Activated CD4-positive, alpha-beta T cell treated with anti-CD3 and anti-CD28 coated beads, Interleukin-2, amount 50 U/mL, for 24 hours (primary cell): ENCODE results near the gene SLC43A1.

Experiments used
- DNase-seq, 2 donors: peaks; one replicate each; pipeline ENCODE4 v3.0.0-alpha.2; 2020; ENCODE audit warnings: low read depth in 1 of 2, low spot score in 1 of 2

SLC43A1 gene

DNA sequence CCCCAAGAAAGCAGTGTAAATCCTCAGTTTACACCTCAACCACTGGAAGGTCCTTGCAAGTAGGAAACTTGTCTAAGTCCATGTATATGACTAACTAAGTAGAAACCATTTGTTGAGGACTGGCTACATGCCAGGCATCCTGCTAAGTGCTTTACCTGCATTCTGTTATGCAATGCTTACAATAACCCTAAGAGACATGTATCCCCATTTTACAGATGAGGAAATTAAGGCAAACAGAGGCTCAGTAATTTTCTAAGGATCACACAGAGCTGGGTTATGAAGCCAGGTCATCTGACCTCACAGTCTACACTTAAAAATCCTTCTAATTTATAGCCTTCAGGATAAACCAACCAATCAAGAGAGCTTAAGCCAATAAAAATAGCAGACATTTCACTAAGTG, 13.5 kb upstream of the SLC43A1 start:
- DNase-seq, result no peak

DNA sequence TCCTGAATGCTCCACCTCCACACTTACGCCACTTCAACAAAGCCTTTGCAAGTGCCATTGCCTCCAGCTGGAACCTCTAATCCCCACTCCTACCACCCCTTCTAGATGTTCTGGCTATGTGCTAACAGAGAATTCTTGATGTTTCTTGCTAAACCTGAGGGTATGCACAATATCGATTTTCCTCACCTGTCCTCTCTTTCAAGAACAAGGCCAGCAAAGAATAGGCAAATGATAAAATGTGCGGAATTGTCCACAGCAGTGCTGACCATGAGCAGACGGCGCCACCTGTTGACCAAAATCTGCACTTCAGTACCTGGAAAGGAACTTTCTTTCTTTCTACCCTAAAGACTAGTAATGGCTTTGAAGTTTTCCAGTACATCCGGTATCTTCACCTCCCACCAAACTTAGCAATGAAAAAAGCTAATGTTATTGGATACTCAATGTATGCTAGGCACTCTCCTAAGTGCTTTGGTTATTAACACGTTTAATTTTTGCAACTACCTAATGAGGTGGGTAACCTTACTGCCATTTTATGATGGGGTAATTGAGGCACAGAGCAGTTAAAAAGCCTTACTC, 11.6 kb upstream of the SLC43A1 start:
- peak; percentile 43 to 59 for DNase-seq

DNA sequence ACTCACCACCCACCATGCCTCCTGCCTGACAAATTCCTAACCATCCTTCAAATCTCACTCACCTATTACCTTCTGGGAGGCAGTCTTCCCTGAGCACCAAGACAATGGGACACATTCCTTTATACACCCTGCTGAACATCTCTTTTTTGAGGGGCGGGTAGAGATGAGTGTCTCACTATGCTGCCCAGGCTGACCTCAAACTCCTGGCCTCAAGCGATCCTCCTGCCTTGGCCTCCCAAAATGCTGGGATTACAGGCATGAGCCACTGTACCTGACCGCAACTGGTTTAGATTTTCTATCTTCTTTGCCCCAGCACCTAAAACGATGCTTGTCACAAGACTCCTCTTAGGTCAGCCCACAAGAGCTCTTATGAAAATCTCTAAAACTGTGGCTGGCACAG, 7.9 kb upstream of the SLC43A1 start:
- no peak for DNase-seq

DNA sequence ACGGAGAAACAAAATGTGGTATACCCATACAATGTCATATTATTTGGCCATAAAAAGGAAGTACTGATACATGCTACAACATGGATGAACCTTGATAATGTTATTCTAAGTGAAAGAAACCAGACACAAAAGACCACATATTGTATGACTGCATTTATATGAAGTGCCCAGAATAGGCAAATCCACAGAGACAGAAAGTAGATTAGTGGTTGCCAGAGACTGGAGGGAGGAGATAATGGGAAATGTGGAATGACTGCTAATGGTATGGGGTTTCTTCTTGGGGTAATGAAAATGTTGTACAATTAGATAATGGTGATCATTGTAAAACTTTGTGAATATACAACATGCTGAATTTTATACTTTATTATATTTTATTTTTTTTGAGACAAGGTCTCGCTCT, 5.6 kb upstream of the SLC43A1 start:
- no peak for DNase-seq

DNA sequence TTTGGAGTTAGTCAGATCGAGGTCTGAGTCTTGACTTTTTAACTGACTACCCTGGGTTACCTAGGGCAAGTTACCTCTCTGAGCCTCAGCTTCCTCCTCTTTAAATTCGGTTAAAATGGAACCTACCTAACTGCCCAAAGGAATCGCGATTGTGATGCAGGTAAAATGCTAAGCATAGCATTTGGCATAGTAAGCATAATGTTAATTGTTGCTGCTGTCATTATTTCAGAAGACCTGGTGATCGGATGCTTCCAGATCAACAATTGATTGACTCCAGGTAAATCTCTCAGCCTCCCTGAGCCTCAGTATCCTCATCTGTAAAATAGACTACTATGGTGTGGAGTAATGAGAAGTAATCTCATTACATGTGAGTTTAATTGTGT, 550 bp upstream of the SLC43A1 start:
- DNase-seq, result no peak

DNA sequence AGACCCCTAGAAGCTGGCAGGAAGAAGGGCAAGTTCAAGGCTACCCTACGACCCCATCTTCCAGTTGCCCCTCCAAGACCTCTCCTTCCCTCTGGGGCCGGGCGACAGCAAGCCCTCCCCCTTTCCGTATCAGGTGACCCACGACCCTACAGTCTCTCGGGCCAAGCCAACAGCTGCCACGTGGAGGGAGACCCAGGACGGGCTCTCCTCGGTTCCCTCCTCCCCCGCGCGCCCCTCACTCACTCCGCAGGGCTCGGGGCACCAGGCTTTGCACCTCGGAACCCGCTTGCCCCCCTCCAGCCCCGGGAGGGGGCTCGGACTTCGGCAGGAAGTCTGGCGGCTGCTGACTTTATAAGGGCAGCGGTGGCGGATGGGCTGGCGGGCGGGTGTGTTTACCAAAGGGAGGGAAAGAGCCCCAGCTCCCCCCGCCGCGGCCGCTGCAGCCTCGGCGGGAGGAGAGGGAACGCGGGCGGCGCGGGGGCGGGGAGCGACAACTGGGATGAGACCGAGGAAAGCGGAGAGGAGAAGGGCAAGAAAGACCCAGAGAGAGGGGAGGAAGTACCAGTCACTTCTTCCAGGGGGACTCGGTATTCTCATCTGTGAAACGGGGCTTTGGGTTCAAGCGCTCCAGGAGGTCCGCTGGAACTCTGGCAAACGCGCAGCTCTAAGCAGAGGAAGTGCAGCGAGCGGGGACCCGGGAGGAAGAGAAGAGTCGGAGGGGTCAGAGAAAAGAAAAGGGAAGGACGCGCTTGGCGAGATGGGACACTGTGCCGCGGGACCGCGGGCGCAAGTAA, 767 bp downstream of the SLC43A1 start:
- DNase-seq, result peak in 1 of 2 donors; percentile 28

DNA sequence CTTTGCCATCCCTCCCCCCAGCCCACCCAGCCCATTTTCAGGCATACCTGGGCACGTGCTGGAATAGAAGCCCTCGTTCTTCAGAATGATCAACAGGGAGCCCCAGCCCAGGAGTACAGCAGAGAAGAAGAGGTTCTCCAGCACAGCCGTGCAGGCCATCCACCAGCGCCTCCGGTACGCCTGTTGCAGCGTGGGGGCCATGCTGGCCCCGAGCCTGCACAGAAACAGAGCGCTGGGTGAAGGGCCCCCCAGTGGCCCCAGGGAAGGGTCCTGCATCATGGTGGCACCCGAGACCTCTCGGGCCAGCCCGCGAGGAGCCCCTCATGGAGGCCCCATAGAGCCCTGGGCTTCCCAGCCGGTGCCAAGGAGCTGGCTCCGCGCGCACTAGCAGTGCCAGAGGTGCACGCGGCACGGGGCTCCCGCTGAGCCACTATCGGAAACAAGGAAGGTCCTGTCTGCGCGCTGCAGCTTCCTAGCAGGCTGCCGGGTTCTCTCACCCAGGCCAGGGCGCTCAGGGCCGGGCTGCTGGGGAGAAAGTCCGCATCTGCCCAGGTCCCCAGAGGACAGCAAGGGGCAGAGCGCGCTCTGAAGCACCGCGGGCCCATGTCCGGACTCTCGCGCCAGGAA, 1.5 kb downstream of the SLC43A1 start:
- DNase-seq, result peak in 1 of 2 donors; percentile 31

DNA sequence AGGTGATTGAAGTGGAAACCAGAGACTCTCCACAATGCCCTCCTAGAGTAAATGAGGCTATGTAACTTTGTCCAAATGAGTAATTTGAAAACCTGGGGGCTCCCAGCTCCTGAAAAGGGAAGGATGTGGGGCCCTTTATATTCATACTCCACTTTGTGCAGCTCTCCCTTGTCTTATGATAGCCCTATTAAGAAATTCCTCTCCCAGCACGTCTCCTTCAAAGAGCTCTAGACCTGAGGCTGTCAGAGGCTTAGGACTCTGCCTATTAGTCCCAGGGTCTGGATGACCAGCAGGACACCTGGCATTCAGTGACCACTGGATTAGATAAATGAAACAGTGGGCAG, 2.1 kb downstream of the SLC43A1 start:
- no peak for DNase-seq

DNA sequence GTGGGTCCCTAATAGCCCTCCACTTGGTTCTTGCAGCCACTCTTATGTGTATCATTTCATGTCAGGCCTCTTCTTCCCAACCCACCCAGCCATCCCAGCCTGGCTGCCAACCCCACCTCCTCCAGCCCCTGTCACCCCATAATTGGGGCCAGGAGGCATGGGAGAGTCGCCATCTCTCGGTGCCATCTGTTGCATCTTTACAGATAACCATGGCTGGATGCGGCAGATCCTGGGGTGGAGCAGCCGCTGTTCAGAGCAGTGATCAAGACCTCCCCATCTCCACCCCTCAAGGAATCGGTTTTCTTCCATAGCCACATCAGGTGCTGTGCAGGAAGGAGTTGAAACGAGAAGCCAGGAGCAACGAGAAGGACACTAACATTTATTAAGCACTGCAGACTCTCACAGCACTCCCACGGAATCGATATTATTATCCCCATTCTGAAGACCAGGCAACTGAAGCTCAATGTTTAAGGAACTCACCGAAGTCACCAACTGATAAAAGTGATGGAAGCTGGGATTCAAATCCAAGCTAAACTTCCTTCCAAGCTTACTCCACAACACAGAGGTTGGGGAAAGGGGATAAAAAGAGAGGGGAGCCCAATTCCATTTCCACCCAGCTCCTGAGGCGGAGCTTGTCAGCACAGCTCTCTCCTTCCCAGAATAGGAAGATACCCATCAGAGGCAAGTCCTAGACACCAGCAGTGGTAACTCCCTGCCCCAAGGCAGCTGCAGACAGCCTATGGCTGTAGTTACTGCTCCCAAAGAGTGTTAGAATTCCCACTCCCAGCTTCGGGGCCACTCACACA, 2.7 kb downstream of the SLC43A1 start:
- no peak for DNase-seq

DNA sequence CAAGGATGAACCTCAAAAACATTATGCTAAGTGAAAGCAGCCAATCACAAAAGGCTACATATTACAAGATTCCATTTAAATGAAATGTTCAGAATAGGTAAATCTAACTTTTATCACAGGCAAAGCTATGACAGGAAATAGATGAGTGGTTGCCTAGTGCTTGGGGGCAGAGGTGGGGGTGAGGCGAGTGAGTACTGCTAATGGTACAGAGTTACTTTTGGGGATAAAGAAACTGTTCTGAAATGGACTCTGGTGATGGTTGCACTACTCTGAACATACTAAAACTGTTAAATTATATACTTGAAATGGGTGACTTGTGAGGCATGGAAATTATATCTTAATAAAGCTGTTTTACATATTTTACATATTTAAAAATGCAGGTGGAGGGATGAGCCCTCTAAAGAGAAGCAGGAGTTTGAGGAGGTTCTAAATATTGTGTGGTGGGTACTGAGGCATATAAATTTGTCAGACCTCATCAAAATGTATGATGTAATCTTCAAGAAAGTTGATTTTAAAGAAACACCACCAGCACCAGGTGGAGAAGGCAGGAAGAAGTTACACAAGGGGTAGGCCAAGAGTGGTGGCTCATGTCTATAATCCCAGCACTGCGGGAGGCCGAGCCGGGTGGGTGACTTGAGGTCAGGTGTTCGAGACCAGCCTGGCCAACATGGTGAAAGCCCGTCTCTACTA, 3.6 kb downstream of the SLC43A1 start:
- DNase-seq, result no peak

DNA sequence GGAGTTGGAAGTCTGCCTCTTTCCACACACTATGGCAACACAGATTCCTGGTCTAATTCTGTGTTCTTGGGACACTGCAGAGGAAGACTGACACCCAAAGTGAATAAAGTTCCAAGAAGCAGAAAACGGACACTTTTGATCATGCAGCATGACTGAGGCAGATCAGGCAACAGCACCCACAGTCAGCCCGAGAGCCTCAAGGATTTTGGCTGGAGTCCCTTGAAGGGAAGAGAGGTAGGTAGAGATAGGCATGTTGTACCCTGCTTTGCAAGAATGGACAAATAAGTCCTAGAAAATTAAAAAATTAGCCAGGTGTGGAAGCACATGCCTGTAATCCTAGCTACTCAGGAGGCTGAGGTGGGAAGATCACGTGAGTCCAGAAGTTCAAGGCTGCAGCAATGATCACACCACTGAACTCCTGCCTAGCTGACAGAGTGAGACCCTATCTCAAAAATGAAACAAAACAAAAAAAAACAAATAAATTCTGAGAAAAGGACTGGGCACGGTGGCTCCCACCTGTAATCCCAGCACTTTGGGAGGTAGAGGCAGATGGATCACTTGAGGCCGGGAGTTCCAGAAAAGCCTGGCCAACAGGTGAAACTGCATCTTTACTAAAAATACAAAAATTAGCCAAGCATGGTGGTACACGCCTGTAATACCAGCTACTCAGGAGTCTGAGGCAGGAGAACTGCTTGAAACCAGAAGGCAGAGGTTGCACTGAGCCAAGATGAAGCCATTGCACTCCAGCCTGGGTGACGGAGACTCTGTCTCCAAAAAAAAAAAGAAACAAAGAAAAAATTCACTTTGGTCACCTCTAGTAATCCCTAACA, 6.9 kb downstream of the SLC43A1 start:
- DNase-seq, result no peak

DNA sequence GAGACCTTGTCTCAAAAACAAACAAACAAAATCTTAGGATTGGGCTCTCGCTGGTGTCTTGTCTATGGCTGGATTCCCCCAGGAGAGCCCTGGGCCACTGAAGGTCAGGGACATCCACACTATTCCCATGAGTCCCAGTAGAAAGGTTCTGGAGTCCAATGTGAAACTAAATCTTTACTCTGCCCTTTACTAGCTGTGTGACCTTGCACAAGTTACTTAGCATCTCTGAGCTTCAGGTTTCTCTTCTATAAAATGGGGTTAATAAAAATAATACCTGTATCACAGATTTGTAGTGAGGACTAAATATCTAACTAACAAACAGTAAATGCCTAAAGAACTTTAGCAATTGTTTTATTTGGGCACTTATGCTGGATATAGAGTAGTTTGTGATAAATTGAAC, 9.0 kb downstream of the SLC43A1 start:
- DNase-seq, result no peak

DNA sequence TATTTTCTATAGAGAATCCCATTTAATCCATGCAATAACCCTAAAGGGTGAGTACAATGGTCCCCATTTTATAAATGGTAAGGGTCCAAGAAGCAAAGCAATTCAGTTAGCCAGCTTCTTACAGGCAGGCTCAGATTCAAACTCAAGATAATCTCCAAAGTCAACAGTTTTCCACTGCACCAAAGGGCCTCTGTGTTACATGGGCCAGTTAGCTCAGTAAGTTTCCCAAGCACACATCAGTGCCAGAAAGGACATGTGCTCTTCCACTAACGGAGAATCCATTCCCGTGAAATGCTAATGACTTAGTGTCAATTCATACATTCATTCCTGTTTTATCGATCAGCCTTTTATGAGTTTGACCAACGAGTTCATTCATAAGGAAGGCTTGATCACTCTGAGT, 11.0 kb downstream of the SLC43A1 start:
- no peak for DNase-seq

DNA sequence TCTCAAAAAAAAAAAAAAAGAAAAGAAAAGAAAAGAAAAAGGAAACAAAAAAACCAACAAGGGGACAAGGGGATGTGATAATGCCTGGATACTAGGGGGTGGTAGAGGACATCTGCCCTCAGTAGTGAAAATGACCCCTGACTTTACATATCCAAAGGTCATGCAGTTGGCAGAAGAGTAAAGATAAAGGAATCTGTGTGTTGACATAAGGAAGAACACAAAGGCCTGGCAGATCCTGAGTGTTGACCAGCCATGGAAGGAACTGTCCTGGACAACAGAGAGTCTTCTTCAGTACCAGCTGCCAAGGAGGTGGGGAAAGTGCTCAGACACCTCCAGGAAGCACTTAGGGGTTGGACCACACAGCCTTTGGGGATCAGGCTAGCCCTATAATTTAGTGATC, 12.6 kb downstream of the SLC43A1 start:
- DNase-seq, result no peak

DNA sequence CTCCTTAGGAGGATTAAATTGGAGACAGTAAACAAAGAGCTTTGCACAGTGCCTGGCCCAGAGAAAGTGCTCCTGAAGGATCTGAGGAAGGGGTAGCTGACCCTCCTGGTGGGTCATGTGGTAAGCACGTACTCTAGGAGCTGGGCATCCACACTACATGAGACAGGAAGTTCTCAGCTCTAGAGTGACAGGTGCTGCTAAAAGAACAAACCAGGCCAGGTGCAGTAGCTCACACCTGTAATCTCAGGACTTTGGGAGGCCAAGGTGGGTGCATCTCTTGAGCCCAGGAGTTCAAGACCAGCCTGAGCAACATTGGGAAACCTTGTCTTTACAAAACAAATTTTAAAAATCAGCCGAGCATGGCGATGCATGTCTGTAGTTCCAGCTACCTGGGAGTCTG, 13.1 kb downstream of the SLC43A1 start:
- no peak for DNase-seq

DNA sequence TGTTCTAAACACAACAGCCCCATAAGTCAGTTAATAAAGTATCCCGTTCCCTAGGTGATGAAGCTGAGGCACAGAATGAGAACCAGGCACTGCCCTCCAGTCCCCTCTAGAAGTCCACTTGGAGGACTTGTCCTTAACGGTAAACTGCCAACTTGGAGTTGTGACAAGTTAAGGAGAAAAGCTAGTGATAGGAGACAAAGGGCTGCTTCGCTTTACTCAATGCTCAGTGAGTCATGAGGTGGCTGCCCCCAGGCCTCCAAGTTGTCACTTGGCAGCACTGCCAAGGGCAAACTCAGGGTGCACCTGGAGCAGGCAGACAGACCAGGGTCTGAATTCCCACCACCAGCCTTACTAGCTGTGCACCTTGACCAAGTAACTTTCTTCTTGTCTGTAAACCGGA, 13.5 kb downstream of the SLC43A1 start:
- no peak for DNase-seq

DNA sequence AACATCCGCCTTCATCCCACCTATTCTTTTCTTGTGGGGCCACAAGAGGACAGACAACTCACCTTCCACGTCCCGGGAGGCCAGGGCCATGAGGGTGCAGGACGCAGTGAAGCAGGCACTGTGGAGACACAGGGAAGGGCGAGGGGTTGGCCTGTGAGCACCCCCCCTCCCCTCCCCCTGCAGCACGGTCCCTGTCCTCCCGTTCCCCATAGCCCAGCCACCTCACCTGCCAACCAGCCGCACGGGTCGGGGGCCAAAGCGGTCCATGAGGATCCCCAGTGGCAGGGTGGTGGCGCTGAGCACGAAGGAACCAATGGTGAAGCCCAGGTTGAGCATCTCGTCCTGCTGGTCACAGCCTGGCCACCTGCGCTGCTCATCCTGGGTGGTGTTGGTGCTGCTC, 14.6 kb downstream of the SLC43A1 start:
- DNase-seq, result no peak

DNA sequence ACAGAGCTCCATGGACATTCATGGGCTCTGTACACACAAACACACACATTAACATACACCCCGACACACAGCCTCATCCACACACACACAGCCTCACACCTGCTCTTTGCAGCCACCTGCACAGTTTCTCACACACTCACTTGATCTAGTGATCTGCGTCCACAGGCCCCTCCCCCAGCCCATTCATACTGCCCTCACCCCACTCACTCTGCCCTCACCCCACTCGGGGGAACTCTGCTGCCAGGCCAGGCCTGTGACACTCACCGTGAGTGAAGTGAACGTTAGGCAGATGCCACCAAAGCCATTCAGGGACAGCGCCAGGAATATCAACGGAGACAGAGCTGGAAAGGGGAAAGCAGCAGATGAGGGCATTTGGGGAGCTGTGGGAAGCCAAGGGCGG, 15.0 kb downstream of the SLC43A1 start:
- DNase-seq, result no peak

DNA sequence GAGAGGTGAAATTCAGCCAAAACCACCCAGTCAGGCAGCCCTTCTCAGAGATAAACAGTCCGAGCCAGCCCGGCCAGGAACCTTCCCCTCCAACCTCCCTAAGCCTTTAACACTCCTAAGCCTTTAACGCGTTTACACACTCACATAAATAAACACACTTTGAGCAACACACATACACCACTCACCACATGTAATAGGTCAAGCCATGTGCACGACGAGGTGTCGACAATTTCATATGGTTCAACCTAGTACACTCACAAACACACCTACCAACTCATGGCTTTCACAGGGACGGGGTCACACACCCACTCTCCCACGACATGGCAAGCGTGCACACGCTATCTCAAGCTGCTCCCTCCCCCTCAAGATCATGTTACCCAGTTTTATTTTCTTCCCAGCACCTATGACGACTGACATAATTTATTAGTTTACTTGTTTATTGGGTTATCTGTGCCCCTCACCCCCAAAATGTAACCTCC, 15.5 kb downstream of the SLC43A1 start:
- DNase-seq, result no peak

DNA sequence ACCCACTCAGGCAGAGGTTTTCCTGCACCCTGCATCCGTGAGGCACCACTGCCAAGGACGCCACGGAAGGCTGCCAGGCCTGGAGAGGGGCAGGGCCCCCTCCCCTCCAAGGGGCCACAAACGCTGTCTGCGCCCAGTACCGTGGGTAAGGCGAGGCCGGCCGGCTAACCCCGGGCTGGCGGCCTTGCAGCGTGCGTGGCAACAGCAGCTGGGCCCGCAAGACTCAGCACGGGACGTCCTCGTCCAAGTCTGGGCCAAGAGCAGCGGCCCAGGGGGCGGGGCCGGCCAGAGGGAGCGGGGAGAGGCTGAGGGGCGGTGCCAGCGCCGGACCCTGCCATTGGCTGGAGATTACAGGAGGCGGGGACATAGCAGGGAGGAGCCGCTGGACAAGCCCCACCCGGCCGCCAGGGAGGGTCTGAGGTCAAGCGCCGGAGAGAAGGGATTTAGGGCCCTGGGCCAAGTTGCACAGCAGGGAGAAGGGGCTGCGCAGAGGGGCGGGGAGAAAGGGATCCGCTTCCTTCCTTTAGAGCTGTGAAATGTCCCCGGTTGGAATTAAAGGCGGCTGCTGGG, 16.0 kb downstream of the SLC43A1 start:
- no peak for DNase-seq
